GM19193 (cell line): Measurements from ENCODE around the gene PLCG2.

Experiments
- POLR2A ChIP-seq: IDR thresholded peaks from 4 replicates; pipeline ENCODE4 v1.6.1; 2011; ENCODE audit not compliant: insufficient read depth, insufficient read length; ENCODE audit errors: extremely low read depth

PLCG2 gene

GRCh38 chr16:81908466-81909262, 129.6 kb downstream of the PLCG2 start:
- no peak for TF ChIP-seq POLR2A

DNA sequence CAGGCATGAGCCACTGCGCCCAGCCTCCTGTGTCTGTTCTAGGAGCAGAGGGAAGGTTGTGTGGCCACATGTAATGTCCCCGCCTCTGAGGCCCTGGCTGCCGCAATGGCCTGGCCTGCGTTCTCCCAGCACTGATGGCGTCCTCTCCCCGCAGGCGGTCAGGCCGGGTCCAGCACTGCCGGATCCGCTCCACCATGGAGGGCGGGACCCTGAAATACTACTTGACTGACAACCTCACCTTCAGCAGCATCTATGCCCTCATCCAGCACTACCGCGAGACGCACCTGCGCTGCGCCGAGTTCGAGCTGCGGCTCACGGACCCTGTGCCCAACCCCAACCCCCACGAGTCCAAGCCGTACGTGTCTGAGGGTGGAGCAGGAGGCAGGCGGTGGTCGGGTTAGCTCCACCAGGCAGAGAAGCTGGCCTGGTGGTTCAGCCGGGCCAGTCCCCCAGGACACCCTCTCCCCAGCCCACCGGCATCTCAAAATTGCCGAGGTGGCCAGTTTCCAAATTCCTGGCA, 131.3 kb downstream of the PLCG2 start:
- no peak for TF ChIP-seq POLR2A

DNA sequence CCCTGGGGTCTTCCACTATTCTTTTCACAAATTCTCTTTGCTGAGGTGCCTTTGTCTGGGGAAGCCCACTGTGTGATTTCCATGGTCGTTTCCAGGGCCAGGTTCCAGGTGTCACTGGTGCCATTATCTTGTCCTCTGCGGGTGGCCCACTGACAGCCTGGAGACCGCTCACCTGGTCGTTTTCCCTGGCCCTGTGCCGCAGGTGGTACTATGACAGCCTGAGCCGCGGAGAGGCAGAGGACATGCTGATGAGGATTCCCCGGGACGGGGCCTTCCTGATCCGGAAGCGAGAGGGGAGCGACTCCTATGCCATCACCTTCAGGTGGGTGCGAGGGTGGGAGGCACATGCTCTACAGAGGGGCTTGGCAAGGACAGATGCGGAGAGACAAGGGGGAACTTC, 133.3 kb downstream of the PLCG2 start:
- TF ChIP-seq POLR2A = no peak

DNA sequence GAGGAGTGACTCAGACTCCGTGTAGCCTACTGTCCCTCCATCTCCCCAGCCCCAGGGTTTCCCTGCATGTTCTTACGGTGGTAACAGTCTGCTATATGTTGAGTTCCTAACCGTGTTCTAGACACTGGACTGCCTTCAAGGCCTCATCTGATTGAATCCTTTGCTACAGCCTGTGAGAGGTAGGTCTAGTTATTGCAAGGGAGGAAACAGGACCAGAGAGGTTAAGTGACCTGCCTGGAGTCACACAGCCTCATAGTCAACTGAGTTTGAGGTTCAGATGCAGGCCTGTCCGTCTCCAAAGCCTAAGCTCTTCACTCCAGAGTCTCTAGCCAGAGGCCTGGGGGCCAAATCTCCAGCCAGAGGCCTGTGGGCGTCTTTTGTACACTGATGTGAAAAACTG, 134.1 kb downstream of the PLCG2 start:
- TF ChIP-seq POLR2A = no peak

DNA sequence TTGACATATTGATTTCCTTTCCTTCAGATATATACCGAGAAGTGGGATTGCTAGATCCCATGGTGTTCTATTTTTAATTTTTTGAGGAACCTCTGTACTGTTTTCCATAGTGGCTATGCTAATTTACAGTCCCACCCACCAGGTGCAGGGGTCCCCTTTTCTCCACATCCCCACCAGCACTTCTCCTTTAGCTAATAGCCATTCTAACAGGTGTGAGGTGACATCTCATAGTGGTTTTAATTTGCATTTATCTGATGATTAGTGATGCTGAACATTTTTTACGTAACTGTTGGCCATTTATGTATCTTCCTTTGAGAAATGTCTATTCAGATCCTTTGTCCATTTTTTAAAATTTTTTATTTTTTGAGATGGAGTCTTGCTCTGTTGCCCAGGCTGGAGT, 138.3 kb downstream of the PLCG2 start:
- no peak for TF ChIP-seq POLR2A

DNA sequence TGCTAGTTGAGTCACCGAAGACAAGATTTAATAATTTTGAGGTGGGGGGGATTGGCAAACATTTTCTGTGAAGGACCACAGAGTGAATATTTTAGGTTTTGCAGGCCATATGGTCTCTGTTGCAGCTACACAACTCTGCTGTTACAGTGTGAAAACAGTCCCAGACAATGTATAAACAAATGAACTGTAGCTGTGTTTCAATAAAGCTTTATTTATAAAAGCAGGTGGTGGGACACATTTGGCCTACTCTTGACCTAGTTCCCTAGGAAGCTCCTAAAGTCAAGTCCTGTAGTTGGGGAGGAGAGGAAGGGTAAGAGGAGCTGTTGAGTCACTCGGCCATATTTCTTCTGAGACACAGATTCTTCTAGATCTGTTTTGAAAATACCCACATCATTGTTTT, 139.8 kb downstream of the PLCG2 start:
- TF ChIP-seq POLR2A = no peak

DNA sequence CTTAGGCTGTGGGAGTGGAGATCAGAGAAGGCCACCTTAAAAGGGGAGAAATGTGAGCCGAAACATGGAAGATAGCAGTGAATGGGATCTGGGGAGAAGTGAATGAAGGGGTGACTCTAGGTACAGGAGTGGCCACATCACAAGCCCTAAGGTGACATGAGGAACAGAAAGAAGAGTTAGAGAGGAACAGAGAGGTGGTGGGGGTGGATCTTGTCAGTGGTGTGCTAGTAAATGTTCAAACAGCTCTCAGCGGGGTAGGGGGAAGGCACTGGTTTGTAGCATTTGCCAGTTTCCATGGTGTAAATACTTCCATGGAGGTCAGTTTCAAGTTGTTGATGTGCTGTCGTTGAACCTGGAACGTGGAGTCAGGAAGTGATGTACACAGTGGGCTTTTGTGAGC, 141.4 kb downstream of the PLCG2 start:
- no peak for TF ChIP-seq POLR2A

DNA sequence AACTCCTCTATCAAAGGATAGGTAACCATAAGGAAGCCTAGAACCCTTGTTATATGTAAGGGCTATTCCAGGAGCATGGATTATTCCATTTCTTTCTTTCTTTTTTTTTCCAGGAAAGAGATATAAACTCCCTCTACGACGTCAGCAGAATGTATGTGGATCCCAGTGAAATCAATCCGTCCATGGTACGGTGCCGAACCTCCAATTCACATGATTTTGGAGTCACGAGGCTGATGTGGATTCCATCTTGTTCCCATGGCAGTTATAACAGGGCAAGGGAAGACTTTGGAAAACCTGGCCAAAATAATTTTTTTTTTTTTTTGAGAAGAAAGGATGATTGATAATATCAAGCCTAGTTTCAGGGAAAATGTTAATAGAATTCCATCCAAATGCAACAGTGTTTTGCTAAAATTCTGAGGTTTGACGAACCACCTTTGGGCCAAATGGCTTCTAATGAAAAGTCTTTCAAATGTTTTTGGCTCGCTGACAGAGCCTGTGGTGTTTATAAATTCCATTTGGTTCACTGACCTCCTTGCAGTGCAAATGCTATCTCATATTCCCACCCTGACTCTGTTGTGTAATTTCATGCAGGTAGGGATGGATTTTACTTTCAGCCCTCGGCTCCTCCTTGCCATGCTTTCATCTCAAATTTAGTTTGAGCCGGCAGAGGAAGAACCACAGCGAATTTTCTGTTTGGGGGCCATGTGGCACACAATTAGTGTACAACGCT, 142.2 kb downstream of the PLCG2 start:
- TF ChIP-seq POLR2A = no peak

- no peak for TF ChIP-seq POLR2A
Observed at GRCh38 chr16:81921843-81922584, 142.9 kb downstream of the PLCG2 start.

- TF ChIP-seq POLR2A = no peak
Observed at GRCh38 chr16:81923296-81923695, 144.2 kb downstream of the PLCG2 start.

- no peak for TF ChIP-seq POLR2A
Observed at GRCh38 chr16:81925016-81925415, 145.9 kb downstream of the PLCG2 start.

DNA sequence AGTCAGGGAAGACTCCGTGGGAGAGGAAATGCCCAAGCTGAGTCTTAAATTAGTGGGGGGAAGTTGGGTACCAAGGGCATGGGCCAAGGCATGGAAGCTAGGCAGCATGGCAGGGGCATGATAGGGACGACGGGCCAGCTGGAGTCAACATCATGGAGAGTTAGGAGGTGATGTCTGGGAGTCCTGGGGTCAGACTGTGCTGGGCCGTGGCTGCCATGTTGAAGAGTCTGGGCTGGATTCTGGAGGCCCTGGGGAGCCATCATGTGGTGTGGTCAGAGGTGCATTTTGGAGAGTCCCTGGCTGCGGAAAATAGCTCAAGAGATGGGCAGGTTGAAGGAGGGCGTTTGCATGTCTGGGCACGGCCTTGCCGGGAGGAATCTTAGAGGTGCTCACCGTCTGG, 146.9 kb downstream of the PLCG2 start:
- peak; percentile 20 for TF ChIP-seq POLR2A

GRCh38 chr16:81927561-81928185, 148.6 kb downstream of the PLCG2 start:
- TF ChIP-seq POLR2A = no peak

DNA sequence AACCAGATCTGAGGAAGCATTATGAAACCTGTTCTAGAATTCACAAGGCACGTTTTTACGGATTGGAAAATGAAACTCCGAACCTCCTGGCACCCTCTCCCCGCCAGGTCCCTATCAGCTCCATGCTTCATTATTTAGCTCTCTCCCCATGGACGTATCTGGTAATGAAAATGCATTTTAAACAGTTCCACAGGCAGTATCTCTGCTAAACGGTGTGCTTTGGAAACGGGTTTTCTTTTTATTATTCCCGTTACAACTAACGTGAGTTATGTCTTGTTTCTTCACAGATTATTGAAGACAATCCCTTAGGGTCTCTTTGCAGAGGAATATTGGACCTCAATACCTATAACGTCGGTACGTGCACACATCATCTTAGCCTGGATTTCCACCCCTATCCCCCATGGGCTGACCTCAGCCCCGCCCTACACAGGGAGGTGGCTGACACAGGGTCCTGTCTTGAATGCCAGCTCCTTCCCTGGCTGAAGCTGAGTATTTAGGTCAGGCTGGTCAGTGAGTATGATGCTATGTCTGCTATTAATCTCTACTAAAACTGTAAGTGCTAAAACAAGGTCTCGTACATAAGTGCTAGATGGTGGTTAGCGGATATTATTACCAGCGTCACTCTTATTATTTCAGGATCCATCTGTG, 149.3 kb downstream of the PLCG2 start:
- no peak for TF ChIP-seq POLR2A
